C4-2B (cell line): ENCODE measurements around the gene MAST4.

Experiments
- CTCF ChIP-seq: fragments of 450-650 bp; conservative IDR thresholded peaks from 2 replicates; pipeline ENCODE4 v1.5.1; 2017; ENCODE audit warnings: mild to moderate bottlenecking
- ZFX ChIP-seq: fragments of 450-650 bp; IDR thresholded peaks from 2 replicates; pipeline ENCODE4 v1.6.1; 2017

- TF ChIP-seq CTCF (no peak), ZFX (no peak)
Observed at GRCh38 chr5:66644111-66644510, 47.9 kb downstream of the MAST4 start.
